ENCODE measurements around the gene GRHL3.

GRHL3 gene

GRCh38 chr1:24351247-24351646, 32.1 kb downstream of the GRHL3 start:
- DNase-seq, result no peak
- Histone ChIP-seq H3K27ac (ENCODE audit: insufficient read depth, low read length, poor library complexity, severe bottlenecking) (no peak overlapping the region), H3K4me3 (ENCODE audit: insufficient read depth, low read depth, low read length, poor library complexity, severe bottlenecking) (no peak overlapping the region), H3K27me3 (replicated peaks; ENCODE audit: control insufficient read depth, insufficient read depth, low read length, poor library complexity, severe bottlenecking) (no peaks in the 10 kb centered on the region), H3K4me1 (ENCODE audit: control insufficient read depth, insufficient read depth, low read length, poor library complexity, severe bottlenecking) (no peaks in the 10 kb centered on the region), H3K36me3 (ENCODE audit: control insufficient read depth, insufficient read depth, low read length) (no peaks in the 10 kb centered on the region), H3K9me3 (ENCODE audit: control insufficient read depth, low read length) (no peaks in the 10 kb centered on the region)

GRCh38 chr1:24351918-24352627, 32.9 kb downstream of the GRHL3 start:
- H3K9me3 ChIP-seq (ENCODE audit: control insufficient read depth, low read length), result no peaks in the 10 kb centered on the region
- H3K27ac ChIP-seq (ENCODE audit: insufficient read depth, low read length, poor library complexity, severe bottlenecking), result no peak overlapping the region
- DNase-seq, result no peak
- no peaks in the 10 kb centered on the region for H3K36me3 ChIP-seq (ENCODE audit: control insufficient read depth, insufficient read depth, low read length)
- no peak overlapping the region for H3K4me3 ChIP-seq (ENCODE audit: insufficient read depth, low read depth, low read length, poor library complexity, severe bottlenecking)
- no peaks in the 10 kb centered on the region for H3K4me1 ChIP-seq (ENCODE audit: control insufficient read depth, insufficient read depth, low read length, poor library complexity, severe bottlenecking)
- H3K27me3 ChIP-seq (replicated peaks; ENCODE audit: control insufficient read depth, insufficient read depth, low read length, poor library complexity, severe bottlenecking), result no peaks in the 10 kb centered on the region

GRCh38 chr1:24353292-24353891, 34.2 kb downstream of the GRHL3 start:
- DNase-seq, result no peak
- Histone ChIP-seq H3K27me3 (replicated peaks; ENCODE audit: control insufficient read depth, insufficient read depth, low read length, poor library complexity, severe bottlenecking) (no peaks in the 10 kb centered on the region), H3K4me3 (ENCODE audit: insufficient read depth, low read depth, low read length, poor library complexity, severe bottlenecking) (no peak overlapping the region), H3K36me3 (ENCODE audit: control insufficient read depth, insufficient read depth, low read length) (no peaks in the 10 kb centered on the region), H3K27ac (ENCODE audit: insufficient read depth, low read length, poor library complexity, severe bottlenecking) (no peak overlapping the region), H3K9me3 (ENCODE audit: control insufficient read depth, low read length) (no peaks in the 10 kb centered on the region), H3K4me1 (ENCODE audit: control insufficient read depth, insufficient read depth, low read length, poor library complexity, severe bottlenecking) (no peaks in the 10 kb centered on the region)

- no peaks in the 10 kb centered on the region for H3K27me3 ChIP-seq (replicated peaks; ENCODE audit: control insufficient read depth, insufficient read depth, low read length, poor library complexity, severe bottlenecking)
- no peaks in the 10 kb centered on the region for H3K4me1 ChIP-seq (ENCODE audit: control insufficient read depth, insufficient read depth, low read length, poor library complexity, severe bottlenecking)
- H3K4me3 ChIP-seq (ENCODE audit: insufficient read depth, low read depth, low read length, poor library complexity, severe bottlenecking), result no peak overlapping the region
- H3K9me3 ChIP-seq (ENCODE audit: control insufficient read depth, low read length), result no peaks in the 10 kb centered on the region
- no peak overlapping the region for H3K27ac ChIP-seq (ENCODE audit: insufficient read depth, low read length, poor library complexity, severe bottlenecking)
- DNase-seq, result no peak
- no peaks in the 10 kb centered on the region for H3K36me3 ChIP-seq (ENCODE audit: control insufficient read depth, insufficient read depth, low read length)
These were observed 36.3 kb downstream of the GRHL3 start for GRCh38 chr1:24355466-24355865.

- H3K4me3 ChIP-seq (ENCODE audit: insufficient read depth, low read depth, low read length, poor library complexity, severe bottlenecking), result no peak overlapping the region
- H3K27ac ChIP-seq (ENCODE audit: insufficient read depth, low read length, poor library complexity, severe bottlenecking), result no peak overlapping the region
- H3K9me3 ChIP-seq (ENCODE audit: control insufficient read depth, low read length), result no peaks in the 10 kb centered on the region
- H3K4me1 ChIP-seq (ENCODE audit: control insufficient read depth, insufficient read depth, low read length, poor library complexity, severe bottlenecking), result no peaks in the 10 kb centered on the region
- H3K36me3 ChIP-seq (ENCODE audit: control insufficient read depth, insufficient read depth, low read length), result no peaks in the 10 kb centered on the region
- DNase-seq, result no peak
- H3K27me3 ChIP-seq (replicated peaks; ENCODE audit: control insufficient read depth, insufficient read depth, low read length, poor library complexity, severe bottlenecking), result no peaks in the 10 kb centered on the region
These were observed 37.9 kb downstream of the GRHL3 start for GRCh38 chr1:24357038-24357437.

GRCh38 chr1:24360681-24361080, 41.5 kb downstream of the GRHL3 start:
- Histone ChIP-seq H3K27me3 (replicated peaks; ENCODE audit: control insufficient read depth, insufficient read depth, low read length, poor library complexity, severe bottlenecking) (no peaks in the 10 kb centered on the region), H3K27ac (ENCODE audit: insufficient read depth, low read length, poor library complexity, severe bottlenecking) (no peak overlapping the region), H3K4me1 (ENCODE audit: control insufficient read depth, insufficient read depth, low read length, poor library complexity, severe bottlenecking) (no peaks in the 10 kb centered on the region), H3K4me3 (ENCODE audit: insufficient read depth, low read depth, low read length, poor library complexity, severe bottlenecking) (no peak overlapping the region), H3K36me3 (ENCODE audit: control insufficient read depth, insufficient read depth, low read length) (no peaks in the 10 kb centered on the region), H3K9me3 (ENCODE audit: control insufficient read depth, low read length) (no peaks in the 10 kb centered on the region)
- DNase-seq, result no peak

- Histone ChIP-seq H3K4me3 (ENCODE audit: insufficient read depth, low read depth, low read length, poor library complexity, severe bottlenecking) (no peak overlapping the region), H3K36me3 (ENCODE audit: control insufficient read depth, insufficient read depth, low read length) (no peaks in the 10 kb centered on the region)
These were observed 42.7 kb downstream of the GRHL3 start for GRCh38 chr1:24361811-24362210.

GRCh38 chr1:24362396-24362795, 43.2 kb downstream of the GRHL3 start:
- H3K27ac ChIP-seq (ENCODE audit: insufficient read depth, low read length, poor library complexity, severe bottlenecking), result no peak overlapping the region

More at GRCh38 chr1:24361811-24362210, 42.7 kb downstream of the GRHL3 start:
- DNase-seq, result no peak
- no peaks in the 10 kb centered on the region for H3K9me3 ChIP-seq (ENCODE audit: control insufficient read depth, low read length)
- H3K27ac ChIP-seq (ENCODE audit: insufficient read depth, low read length, poor library complexity, severe bottlenecking), result no peak overlapping the region
- H3K27me3 ChIP-seq (replicated peaks; ENCODE audit: control insufficient read depth, insufficient read depth, low read length, poor library complexity, severe bottlenecking), result no peaks in the 10 kb centered on the region
- no peaks in the 10 kb centered on the region for H3K4me1 ChIP-seq (ENCODE audit: control insufficient read depth, insufficient read depth, low read length, poor library complexity, severe bottlenecking)

GRCh38 chr1:24362982-24363614, 43.9 kb downstream of the GRHL3 start:
- Histone ChIP-seq H3K4me3 (ENCODE audit: insufficient read depth, low read depth, low read length, poor library complexity, severe bottlenecking) (no peak overlapping the region), H3K27ac (ENCODE audit: insufficient read depth, low read length, poor library complexity, severe bottlenecking) (no peak overlapping the region), H3K4me1 (ENCODE audit: control insufficient read depth, insufficient read depth, low read length, poor library complexity, severe bottlenecking) (no peaks in the 10 kb centered on the region), H3K27me3 (replicated peaks; ENCODE audit: control insufficient read depth, insufficient read depth, low read length, poor library complexity, severe bottlenecking) (no peaks in the 10 kb centered on the region), H3K36me3 (ENCODE audit: control insufficient read depth, insufficient read depth, low read length) (no peaks in the 10 kb centered on the region), H3K9me3 (ENCODE audit: control insufficient read depth, low read length) (no peaks in the 10 kb centered on the region)
- DNase-seq, result no peak

More at GRCh38 chr1:24362396-24362795, 43.2 kb downstream of the GRHL3 start:
- no peaks in the 10 kb centered on the region for H3K9me3 ChIP-seq (ENCODE audit: control insufficient read depth, low read length)
- no peaks in the 10 kb centered on the region for H3K4me1 ChIP-seq (ENCODE audit: control insufficient read depth, insufficient read depth, low read length, poor library complexity, severe bottlenecking)
- DNase-seq, result no peak
- no peak overlapping the region for H3K4me3 ChIP-seq (ENCODE audit: insufficient read depth, low read depth, low read length, poor library complexity, severe bottlenecking)
- H3K36me3 ChIP-seq (ENCODE audit: control insufficient read depth, insufficient read depth, low read length), result no peaks in the 10 kb centered on the region
- H3K27me3 ChIP-seq (replicated peaks; ENCODE audit: control insufficient read depth, insufficient read depth, low read length, poor library complexity, severe bottlenecking), result no peaks in the 10 kb centered on the region

GRCh38 chr1:24363994-24364393, 44.8 kb downstream of the GRHL3 start:
- no peaks in the 10 kb centered on the region for H3K9me3 ChIP-seq (ENCODE audit: control insufficient read depth, low read length)
- H3K4me3 ChIP-seq (ENCODE audit: insufficient read depth, low read depth, low read length, poor library complexity, severe bottlenecking), result no peak overlapping the region
- H3K27ac ChIP-seq (ENCODE audit: insufficient read depth, low read length, poor library complexity, severe bottlenecking), result no peak overlapping the region
- no peaks in the 10 kb centered on the region for H3K4me1 ChIP-seq (ENCODE audit: control insufficient read depth, insufficient read depth, low read length, poor library complexity, severe bottlenecking)
- no peaks in the 10 kb centered on the region for H3K36me3 ChIP-seq (ENCODE audit: control insufficient read depth, insufficient read depth, low read length)
- DNase-seq, result no peak
- H3K27me3 ChIP-seq (replicated peaks; ENCODE audit: control insufficient read depth, insufficient read depth, low read length, poor library complexity, severe bottlenecking), result no peaks in the 10 kb centered on the region
